Cardiac fibroblast (primary cell): Measurements from ENCODE around the gene TCTN3.

ENCODE experiments used
- DNase-seq, 2 donors: peaks; one replicate each; pipeline versions ENCODE4 v3.0.0 to v3.0.0-alpha.2; 2010; ENCODE audit warnings: low read depth in 2 of 2
- H3K4me3 ChIP-seq, 2 donors: replicated peaks in 1 of 2; 1 replicate in 1 of 2; 2 replicates in 1 of 2; pipeline ENCODE4 v1.5.1; 2011; ENCODE audit warnings: low read depth in 2 of 2, low read length in 2 of 2, mild to moderate bottlenecking in 2 of 2, moderate library complexity in 1 of 2
- TF ChIP-seq, protein P1 (sequence below): IDR thresholded peaks from one replicate; pipeline ENCODE4 v1.5.1; 2011; ENCODE audit warnings: low read depth, mild to moderate bottlenecking, low read length, inconsistent platforms

TCTN3 gene

DNA sequence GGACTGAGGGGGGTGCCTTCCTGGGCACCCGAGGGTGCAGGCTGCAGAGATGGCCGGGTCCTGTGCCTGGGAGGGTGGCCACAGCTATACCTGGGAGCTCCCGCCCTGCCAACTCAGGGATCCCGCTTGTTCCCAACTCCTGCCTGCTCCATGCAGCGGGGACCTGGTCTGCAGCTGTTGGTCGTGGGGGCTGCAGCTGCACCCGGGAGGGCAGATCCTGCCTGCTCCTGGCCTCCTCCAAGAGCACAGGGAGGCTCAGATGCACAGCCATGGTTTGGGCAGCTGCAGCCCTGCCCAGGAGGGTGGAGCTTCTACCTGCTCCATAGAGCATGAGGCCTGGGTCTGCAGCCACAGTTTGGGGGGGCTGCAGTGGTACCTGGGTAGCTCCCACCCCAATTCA, 13.3 kb upstream of the TCTN3 start:
- no peak overlapping the region for H3K4me3 ChIP-seq
- no peak for DNase-seq
- TF ChIP-seq, protein P1, sequence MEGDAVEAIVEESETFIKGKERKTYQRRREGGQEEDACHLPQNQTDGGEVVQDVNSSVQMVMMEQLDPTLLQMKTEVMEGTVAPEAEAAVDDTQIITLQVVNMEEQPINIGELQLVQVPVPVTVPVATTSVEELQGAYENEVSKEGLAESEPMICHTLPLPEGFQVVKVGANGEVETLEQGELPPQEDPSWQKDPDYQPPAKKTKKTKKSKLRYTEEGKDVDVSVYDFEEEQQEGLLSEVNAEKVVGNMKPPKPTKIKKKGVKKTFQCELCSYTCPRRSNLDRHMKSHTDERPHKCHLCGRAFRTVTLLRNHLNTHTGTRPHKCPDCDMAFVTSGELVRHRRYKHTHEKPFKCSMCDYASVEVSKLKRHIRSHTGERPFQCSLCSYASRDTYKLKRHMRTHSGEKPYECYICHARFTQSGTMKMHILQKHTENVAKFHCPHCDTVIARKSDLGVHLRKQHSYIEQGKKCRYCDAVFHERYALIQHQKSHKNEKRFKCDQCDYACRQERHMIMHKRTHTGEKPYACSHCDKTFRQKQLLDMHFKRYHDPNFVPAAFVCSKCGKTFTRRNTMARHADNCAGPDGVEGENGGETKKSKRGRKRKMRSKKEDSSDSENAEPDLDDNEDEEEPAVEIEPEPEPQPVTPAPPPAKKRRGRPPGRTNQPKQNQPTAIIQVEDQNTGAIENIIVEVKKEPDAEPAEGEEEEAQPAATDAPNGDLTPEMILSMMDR: no peak

DNA sequence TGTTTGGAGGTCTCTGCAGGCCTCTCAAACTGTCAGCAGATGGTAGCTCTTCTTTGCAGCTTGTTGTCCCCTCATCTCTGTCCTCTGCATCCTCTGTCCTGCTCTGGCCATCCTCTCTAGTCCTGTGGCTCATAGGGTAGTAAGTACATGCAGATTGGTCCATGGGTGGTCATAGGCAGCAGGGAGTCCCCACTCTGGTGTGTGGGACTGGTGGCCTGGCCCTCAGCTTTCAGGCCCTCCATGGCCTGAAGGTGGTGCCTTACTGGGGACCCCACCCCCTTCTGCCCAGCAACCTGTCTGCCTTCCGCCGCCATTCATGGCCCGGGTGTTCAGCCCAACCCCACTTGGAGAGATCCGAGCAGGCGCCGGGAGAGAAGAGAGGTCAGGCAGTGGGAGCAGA, 12.8 kb upstream of the TCTN3 start:
- TF ChIP-seq, protein P1: no peak
- no peak overlapping the region for H3K4me3 ChIP-seq
- no peak for DNase-seq

DNA sequence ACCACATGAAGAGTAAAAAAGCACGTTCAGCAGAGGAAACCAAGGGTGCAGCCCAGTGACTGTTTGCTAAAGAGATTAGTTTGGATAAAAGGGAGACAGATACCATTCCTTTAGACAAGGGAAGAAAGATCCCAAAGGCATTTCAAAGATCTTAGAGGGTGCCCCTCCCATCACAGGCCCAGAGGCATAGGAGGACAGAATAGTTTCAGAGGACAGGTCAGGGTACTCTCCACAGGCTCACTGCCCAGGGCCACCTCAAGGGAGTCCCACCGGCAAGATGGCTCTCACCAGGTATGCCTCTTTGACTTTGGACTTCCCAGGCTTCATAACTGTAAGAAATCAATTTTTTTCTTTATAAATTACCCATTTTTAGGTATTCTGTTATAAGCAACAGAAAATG, 4.7 kb upstream of the TCTN3 start:
- no peak overlapping the region for H3K4me3 ChIP-seq
- no peak for DNase-seq
- TF ChIP-seq, protein P1: no peak

DNA sequence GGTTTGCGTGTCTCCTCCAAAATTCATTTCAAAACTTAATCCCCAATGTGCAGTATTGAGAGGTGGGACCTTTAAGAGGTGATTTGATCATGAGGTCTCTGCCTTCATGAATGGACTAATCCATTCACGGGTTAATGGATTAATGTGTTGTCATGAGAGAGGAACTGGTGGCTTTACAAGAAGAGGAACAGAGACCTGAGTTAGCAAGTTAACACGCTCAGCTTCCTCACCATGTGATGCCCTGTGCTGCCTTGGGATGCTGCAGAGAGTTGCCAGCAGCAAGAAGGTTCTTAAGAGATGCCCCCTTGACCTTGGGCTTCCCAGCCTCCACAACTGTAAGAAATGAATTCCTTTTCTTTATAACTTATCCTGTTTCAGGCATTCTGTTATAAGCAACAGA, 3.7 kb upstream of the TCTN3 start:
- TF ChIP-seq, protein P1: no peak
- no peak overlapping the region for H3K4me3 ChIP-seq
- DNase-seq: no peak

DNA sequence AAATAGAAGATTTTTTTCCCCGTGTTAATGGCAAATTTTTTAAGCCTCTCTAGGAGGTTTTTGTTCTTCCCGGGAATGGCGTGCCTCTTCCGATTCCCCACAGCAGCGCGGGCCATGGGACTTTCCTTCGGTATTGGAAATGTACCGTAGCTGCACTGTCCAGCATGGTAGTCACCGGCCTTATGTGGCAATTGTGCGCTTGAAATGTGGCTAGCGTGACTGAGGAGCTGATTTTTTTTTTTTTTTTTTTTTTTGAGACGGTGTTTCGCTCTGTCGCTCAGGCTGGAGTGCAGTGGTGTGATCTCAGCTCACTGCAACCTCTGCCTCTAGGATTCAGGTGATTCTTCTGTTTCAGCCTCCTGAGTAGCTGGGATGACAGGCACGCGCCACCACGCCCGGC, 938 bp upstream of the TCTN3 start:
- TF ChIP-seq, protein P1: no peak
- no peak for DNase-seq
- H3K4me3 ChIP-seq: no peak overlapping the region

DNA sequence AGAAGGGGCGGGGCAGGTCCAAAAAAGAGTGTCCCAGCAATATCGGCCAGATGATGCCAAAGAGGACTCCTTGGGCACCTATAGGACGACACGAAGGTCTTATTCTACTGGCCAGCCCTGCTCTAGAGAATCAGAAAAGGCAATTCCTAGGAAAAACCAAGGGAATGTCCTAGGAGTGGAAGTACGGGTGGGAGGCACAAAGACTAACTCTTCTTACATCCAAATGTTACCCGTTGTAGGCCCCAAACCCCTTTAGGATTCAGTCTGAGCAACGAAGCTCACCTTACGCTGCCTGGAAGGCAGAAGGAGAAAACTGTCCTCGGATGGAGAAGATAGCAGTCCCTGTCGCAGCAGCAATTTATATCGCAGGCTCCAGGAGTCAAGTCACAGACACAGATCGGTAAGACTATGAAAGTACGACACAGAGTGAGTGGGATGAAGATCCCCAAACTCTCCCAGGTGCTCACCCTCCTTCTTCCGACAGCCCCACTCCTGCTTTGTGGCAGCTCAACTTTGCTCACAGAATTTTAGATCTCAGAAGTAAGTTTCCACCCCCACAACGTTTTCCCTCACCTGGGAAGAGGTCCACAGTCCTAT, 558 bp downstream of the TCTN3 start:
- DNase-seq: peak; percentile 1 to 17
- H3K4me3 ChIP-seq: peak overlapping the region; percentile 66 to 99
- TF ChIP-seq, protein P1: no peak

DNA sequence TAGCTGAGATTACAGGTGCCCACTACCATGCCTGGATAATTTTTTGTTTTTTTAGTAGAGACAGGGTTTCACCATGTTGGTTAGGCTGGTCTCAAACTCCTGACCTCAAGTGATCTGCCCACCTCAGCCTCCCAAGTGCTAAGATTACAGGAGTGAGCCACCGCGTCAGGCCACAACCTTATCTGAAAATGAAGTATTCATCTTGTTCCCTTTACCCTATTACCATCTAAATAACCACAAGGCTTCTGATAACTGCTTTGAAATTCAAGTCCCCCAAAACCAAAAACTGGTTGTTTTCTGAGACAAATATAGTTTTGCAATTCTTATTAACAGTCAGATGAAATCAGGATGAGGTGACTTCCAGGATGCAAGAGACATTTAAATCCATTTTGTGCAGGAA, 2.4 kb downstream of the TCTN3 start:
- no peak for DNase-seq
- TF ChIP-seq, protein P1: no peak

More for the DNA sequence above, 2.4 kb downstream of the TCTN3 start:
- no peak overlapping the region for H3K4me3 ChIP-seq
